Lower leg skin (tissue), 4 donors: Measurements from ENCODE around the gene THAP5. TPM values are rescaled to one million over a fixed set of nuclear protein-coding genes. Genes with fewer than 3 reads are reported as not detected.
A peak's percentile ranks its signal among the peaks of the same experiment; 100 is the strongest.

ENCODE experiments used
- DNase-seq, 2 donors: peaks; one replicate each; pipeline ENCODE4 v3.0.0-alpha.2; 2019; ENCODE audit warnings: low spot score in 2 of 2
- H3K4me3 ChIP-seq: fragments of 200-600 bp; sonication (generic); 2 replicates; pipeline ENCODE4 v1.5.1; 2017; ENCODE audit warnings: mild to moderate bottlenecking, low read depth; ENCODE audit not compliant: poor library complexity, severe bottlenecking
- POLR2A ChIP-seq, 2 donors: fragments of 450-650 bp; IDR thresholded peaks; one replicate each; pipeline ENCODE4 v1.6.1; 2016 to 2017; ENCODE audit warnings: antibody characterized with exemption in 2 of 2, mild to moderate bottlenecking in 1 of 2, moderate library complexity in 1 of 2
- WGBS, 2 donors: methylation state at CpG; one replicate each; pipeline ENCODE4 v1.1.5; 2018; 5-methylcytosine and 5-hydroxymethylcytosine counted together
- intact Hi-C: fragments of 100-400 bp; cut with DNase I; formaldehyde crosslinking; loops from one replicate; pipeline ENCODE4 v1.15.0; 2023; ENCODE audit warnings: low total_unique reads
- total RNA-seq, 4 donors: library from RNA; depleted of rRNA; stranded (reverse); fragments of >200 nt; gene quantifications; one replicate each; pipeline ENCODE4 v1.1.0, GENCODE V29; 2016
- TF ChIP-seq, protein P1 (sequence below), 3 donors: fragments of 450-650 bp; IDR thresholded peaks; one replicate each; pipeline ENCODE4 v1.5.1; 2016; ENCODE audit warnings: antibody characterized with exemption in 3 of 3, mild to moderate bottlenecking in 3 of 3, moderate library complexity in 2 of 3

Gene THAP5
- total RNA-seq, 4 donors from 2014 or later, result 16.8 to 31.3 (median 20.3) TPM

GRCh38 chr7:108578937-108579336, 9.4 kb upstream of the THAP5 start:
- no peak for TF ChIP-seq POLR2A (IDR thresholded peaks at IDR 0.05)
- TF ChIP-seq, protein P1, sequence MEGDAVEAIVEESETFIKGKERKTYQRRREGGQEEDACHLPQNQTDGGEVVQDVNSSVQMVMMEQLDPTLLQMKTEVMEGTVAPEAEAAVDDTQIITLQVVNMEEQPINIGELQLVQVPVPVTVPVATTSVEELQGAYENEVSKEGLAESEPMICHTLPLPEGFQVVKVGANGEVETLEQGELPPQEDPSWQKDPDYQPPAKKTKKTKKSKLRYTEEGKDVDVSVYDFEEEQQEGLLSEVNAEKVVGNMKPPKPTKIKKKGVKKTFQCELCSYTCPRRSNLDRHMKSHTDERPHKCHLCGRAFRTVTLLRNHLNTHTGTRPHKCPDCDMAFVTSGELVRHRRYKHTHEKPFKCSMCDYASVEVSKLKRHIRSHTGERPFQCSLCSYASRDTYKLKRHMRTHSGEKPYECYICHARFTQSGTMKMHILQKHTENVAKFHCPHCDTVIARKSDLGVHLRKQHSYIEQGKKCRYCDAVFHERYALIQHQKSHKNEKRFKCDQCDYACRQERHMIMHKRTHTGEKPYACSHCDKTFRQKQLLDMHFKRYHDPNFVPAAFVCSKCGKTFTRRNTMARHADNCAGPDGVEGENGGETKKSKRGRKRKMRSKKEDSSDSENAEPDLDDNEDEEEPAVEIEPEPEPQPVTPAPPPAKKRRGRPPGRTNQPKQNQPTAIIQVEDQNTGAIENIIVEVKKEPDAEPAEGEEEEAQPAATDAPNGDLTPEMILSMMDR (IDR thresholded peaks at IDR 0.05), result no peak
- intact Hi-C loops, result no loop called here
- H3K4me3 ChIP-seq, result no peak overlapping the region
- DNase-seq, result no peak
- WGBS, 2 donors, result 97 to 99% methylated on average over 3 to 7 of the region's 7 CpGs

DNA sequence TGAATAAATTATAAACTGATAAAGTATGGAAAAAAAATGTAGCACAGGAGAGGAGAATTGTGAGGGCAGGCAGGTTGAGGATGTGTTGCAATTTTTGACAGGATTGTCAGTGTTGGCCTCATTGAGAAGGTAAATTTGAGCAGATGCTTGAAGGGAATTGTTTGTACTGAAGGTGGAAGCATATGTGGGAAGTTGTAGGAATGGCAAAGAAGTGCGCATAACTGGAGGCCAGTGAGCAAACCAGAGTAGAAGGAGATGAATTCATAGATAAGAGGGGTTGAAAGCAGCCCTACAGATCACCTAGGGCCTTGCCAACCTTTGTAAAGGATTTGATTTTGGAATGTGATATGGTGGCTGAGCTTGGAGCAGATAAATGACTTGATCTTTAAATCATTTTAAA, 6.6 kb upstream of the THAP5 start:
- intact Hi-C loops, result no loop called here
- no peak for TF ChIP-seq POLR2A (IDR thresholded peaks at IDR 0.05)
- TF ChIP-seq, protein P1 (IDR thresholded peaks at IDR 0.05), result no peak
- H3K4me3 ChIP-seq, result no peak overlapping the region
- DNase-seq, result no peak
- 87 to 88% methylated on average over 1 of the region's 1 CpG for WGBS, 2 donors

- TF ChIP-seq, protein P1 (IDR thresholded peaks at IDR 0.05), result no peak
- TF ChIP-seq POLR2A (IDR thresholded peaks at IDR 0.05), result no peak
- intact Hi-C loops, result no loop called here
- no peak for DNase-seq
- WGBS, 2 donors, result 52 to 83% methylated on average over 2 of the region's 2 CpGs
- H3K4me3 ChIP-seq, result no peak overlapping the region
Measured at GRCh38 chr7:108575156-108575555, 5.7 kb upstream of the THAP5 start.

DNA sequence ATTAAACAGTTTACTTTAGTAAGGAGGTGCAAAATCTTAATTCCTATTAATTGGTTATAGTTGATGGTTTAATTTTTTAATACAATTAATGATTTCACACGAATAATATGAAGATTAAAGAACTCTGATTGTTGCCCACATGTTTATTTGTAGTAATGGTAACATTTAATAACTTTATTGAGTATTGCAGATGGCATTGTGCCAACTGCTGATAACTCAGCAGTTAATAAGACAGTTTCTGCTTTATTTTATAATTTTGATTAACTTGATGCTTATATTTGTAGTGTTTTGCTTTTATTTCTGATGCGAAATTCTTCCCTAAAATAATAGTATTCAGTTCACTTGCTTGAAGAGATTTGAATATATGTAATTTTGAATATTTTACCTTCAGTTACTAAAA, 3.0 kb upstream of the THAP5 start:
- no peak for DNase-seq
- intact Hi-C loops, result no loop called here
- TF ChIP-seq POLR2A (IDR thresholded peaks at IDR 0.05), result no peak
- TF ChIP-seq, protein P1 (IDR thresholded peaks at IDR 0.05), result no peak
- 95 to 97% methylated on average over 2 of the region's 2 CpGs for WGBS, 2 donors
- H3K4me3 ChIP-seq, result no peak overlapping the region

DNA sequence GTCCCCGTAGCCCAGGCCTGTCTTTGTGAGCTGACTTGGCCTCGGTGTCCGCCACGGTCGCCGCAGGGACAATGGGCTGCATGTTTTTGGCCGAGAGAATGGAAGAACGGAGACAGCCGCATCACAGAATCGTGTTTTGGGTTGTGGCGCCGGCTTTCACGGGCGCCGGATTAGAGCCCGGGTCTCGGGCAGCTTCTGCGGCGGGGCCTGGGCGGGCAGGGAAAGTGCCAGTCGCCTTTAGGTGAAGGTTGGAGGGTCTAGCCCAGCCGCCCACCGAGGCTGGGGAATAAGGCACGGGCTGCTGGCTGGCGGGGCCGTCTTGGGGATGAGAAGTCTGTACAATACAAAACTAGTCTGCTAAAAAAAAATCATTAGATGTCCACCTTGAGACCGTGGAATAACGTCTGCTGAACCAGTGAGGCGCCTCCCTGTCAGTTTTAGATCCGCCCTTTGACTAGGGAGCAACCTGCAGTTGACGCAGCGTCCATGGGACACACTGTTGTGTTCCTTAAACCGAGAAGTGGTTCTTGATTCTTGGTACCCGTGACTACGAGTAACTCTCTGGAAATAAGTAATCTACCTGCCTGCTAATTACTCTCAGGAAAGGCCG, 745 bp upstream of the THAP5 start:
- peak; percentile 32 to 84 for DNase-seq
- peak overlapping the region; percentile 89 for H3K4me3 ChIP-seq
- intact Hi-C loops, result no loop called here
- no peak for TF ChIP-seq POLR2A (IDR thresholded peaks at IDR 0.05)
- TF ChIP-seq, protein P1 (IDR thresholded peaks at IDR 0.05), result no peak
- 0% methylated on average over 36 of the region's 36 CpGs for WGBS, 2 donors

DNA sequence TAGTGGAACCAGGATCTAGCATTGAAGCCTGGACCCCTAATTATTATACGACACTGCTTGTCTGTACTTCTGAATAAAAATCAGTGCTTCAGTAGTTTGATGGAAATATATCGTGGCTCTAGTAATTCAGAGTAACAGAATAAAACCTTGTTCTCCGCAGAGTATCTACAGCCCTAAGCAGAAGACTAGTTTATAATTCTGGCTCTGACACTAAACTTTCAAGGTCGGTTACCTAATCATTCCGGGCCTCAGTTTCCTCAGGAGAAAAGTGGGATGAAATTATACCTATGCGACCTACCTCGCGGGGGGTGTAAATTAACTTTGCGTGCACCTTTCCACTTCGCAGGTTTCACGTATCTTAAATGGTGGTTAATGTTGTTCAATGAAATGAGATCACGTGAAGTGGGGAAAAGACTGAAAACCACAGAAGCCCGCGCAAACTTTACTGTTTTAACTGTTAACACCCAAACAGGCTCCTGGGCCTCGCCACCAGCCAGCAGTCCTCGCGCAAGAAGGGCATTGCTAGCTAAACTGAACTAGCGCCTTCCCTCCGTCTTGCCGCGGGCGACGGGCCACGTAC, 615 bp downstream of the THAP5 start:
- TF ChIP-seq, protein P1 (IDR thresholded peaks at IDR 0.05), result no peak
- TF ChIP-seq POLR2A (IDR thresholded peaks at IDR 0.05), result no peak
- peak overlapping the region; percentile 57 for H3K4me3 ChIP-seq
- intact Hi-C loops, result no loop called here
- 15 to 21% methylated on average over 23 to 24 of the region's 24 CpGs for WGBS, 2 donors
- DNase-seq, result no peak
